ENCODE measurements around the gene ZBTB16.

DNA sequence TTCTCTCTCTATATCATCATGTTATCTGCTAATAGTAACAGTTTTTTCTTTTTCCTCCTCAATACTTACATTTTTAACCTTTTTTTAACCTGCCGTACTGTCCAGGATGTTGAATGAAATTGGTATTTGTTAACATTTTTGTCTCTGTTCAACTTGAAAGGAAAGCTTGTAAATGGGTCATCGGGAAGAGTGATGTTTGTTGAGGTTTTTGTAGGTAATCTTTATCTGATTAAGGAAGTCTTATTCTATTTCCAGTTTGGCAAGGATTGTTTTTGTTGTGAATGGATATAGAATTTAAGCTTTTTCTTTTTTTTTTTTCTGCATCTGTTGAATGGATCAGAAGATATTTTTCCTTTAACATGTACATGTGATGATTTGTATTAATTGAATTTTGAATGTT, 228.6 kb downstream of the ZBTB16 start:
- TF ChIP-seq, protein P1, sequence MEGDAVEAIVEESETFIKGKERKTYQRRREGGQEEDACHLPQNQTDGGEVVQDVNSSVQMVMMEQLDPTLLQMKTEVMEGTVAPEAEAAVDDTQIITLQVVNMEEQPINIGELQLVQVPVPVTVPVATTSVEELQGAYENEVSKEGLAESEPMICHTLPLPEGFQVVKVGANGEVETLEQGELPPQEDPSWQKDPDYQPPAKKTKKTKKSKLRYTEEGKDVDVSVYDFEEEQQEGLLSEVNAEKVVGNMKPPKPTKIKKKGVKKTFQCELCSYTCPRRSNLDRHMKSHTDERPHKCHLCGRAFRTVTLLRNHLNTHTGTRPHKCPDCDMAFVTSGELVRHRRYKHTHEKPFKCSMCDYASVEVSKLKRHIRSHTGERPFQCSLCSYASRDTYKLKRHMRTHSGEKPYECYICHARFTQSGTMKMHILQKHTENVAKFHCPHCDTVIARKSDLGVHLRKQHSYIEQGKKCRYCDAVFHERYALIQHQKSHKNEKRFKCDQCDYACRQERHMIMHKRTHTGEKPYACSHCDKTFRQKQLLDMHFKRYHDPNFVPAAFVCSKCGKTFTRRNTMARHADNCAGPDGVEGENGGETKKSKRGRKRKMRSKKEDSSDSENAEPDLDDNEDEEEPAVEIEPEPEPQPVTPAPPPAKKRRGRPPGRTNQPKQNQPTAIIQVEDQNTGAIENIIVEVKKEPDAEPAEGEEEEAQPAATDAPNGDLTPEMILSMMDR (IDR thresholded peaks at IDR 0.05), result no peak
- no peak for TF ChIP-seq POLR2A (IDR thresholded peaks at IDR 0.05)

Measured in uterus (tissue), 2 donors.